HepG2 (cell line): ENCODE data around the gene PLXNB2. TPM values are rescaled to one million over a fixed set of nuclear protein-coding genes. Genes with fewer than 3 reads are reported as not detected.

Experiments
- BRCA1 ChIP-seq: sonication (generic); formaldehyde crosslinking; IDR thresholded peaks from 2 replicates; pipeline ENCODE4 v1.4.0; 2020; ENCODE audit warnings: missing genetic modification reagents
- CREB1 ChIP-seq, 2 experiments: fragments of 450-650 bp in 1 of 2; IDR thresholded peaks; 2 replicates each; pipeline ENCODE4 v1.6.1; 2016 to 2017; ENCODE audit warnings: control low read depth in 1 of 2, mild to moderate bottlenecking in 1 of 2, missing compliant biosample characterization in 1 of 2, missing genetic modification characterization in 1 of 2
- HMG20B ChIP-seq: conservative IDR thresholded peaks from 2 replicates; pipeline ENCODE4 v1.6.1; 2016; ENCODE audit warnings: missing genetic modification reagents, missing compliant biosample characterization
- MTF1 ChIP-seq: sonication (generic); formaldehyde crosslinking; IDR thresholded peaks from 2 replicates; pipeline ENCODE4 v1.5.0; 2020; ENCODE audit warnings: missing genetic modification reagents
- NR3C1 ChIP-seq: sonication (generic); formaldehyde crosslinking; IDR thresholded peaks from 2 replicates; pipeline ENCODE4 v1.4.0; 2020; ENCODE audit warnings: missing genetic modification reagents
- RCOR2 ChIP-seq: IDR thresholded peaks from 2 replicates; pipeline ENCODE4 v1.6.1; 2016; ENCODE audit warnings: missing biosample characterization, missing genetic modification reagents
- SRY ChIP-seq: sonication (generic); formaldehyde crosslinking; IDR thresholded peaks from 2 replicates; pipeline ENCODE4 v1.8.0; 2022; ENCODE audit warnings: mild to moderate bottlenecking, missing genetic modification reagents
- ZNF224 ChIP-seq: sonication (generic); formaldehyde crosslinking; IDR thresholded peaks from 2 replicates; pipeline ENCODE4 v1.5.0; 2020; ENCODE audit warnings: mild to moderate bottlenecking, missing genetic modification reagents
- ZNF263 ChIP-seq: sonication (generic); formaldehyde crosslinking; IDR thresholded peaks from 2 replicates; pipeline ENCODE4 v1.4.0; 2020; ENCODE audit warnings: missing genetic modification reagents
- ZNF382 ChIP-seq: sonication (generic); formaldehyde crosslinking; IDR thresholded peaks from 2 replicates; pipeline ENCODE4 v1.5.0; 2020; ENCODE audit warnings: missing genetic modification reagents, mild to moderate bottlenecking, borderline replicate concordance
- ZNF616 ChIP-seq: sonication (generic); formaldehyde crosslinking; IDR thresholded peaks from 2 replicates; pipeline ENCODE4 v1.5.0; 2020; ENCODE audit warnings: low read depth, mild to moderate bottlenecking, missing genetic modification reagents
- ZSCAN30 ChIP-seq: sonication (generic); formaldehyde crosslinking; IDR thresholded peaks from 2 replicates; pipeline ENCODE4 v1.5.0; 2020; ENCODE audit warnings: mild to moderate bottlenecking, missing genetic modification reagents
- polyA plus RNA-seq, 8 experiments: library from polyadenylated mRNA; depleted of rRNA in 3 of 8; stranded (reverse) in 7 of 8; unstranded in 1 of 8; fragments of >200 nt; fragmentation: Illumina TruSeq in 4 of 8; extraction: Trizol in 4 of 8; gene quantifications; 2 replicates each; pipeline versions ENCODE4 v1.2.1 to v1.2.3, GENCODE V29; 2011 to 2016; ENCODE audit warnings: low read depth in 4 of 8, missing spikeins in 1 of 8, mixed read lengths in 1 of 8; ENCODE audit not compliant: insufficient read depth in 1 of 8
- total RNA-seq, 5 experiments: library from RNA; depleted of rRNA; stranded (reverse); fragments of >200 nt; fragmentation: Illumina TruSeq; extraction: Trizol; gene quantifications; 2 replicates each; pipeline ENCODE4 v1.2.3, GENCODE V29; 2016; ENCODE audit warnings: low read depth in 1 of 5
- TF ChIP-seq, protein P1 (sequence below), 2 experiments: sonication (generic) in 1 of 2; formaldehyde crosslinking in 1 of 2; IDR thresholded peaks; 2 replicates each; pipeline versions ENCODE4 v1.6.1 to v1.9.0; 2014 to 2022; ENCODE audit warnings: antibody characterized with exemption in 1 of 2, borderline replicate concordance in 1 of 2, inconsistent platforms in 1 of 2, low read depth in 1 of 2, missing genetic modification reagents in 1 of 2
- TF ChIP-seq, protein P2 (sequence below): sonication (generic); formaldehyde crosslinking; IDR thresholded peaks from 2 replicates; pipeline ENCODE4 v1.8.0; 2022; ENCODE audit warnings: mild to moderate bottlenecking, missing genetic modification reagents, moderate library complexity
- TF ChIP-seq, protein P3 (sequence below): sonication (generic); formaldehyde crosslinking; IDR thresholded peaks from 2 replicates; pipeline ENCODE4 v1.4.0; 2020; ENCODE audit warnings: low read depth, mild to moderate bottlenecking, missing genetic modification reagents
- TF ChIP-seq, protein P4 (sequence below): sonication (generic); formaldehyde crosslinking; IDR thresholded peaks from 2 replicates; pipeline ENCODE4 v1.4.0; 2020; ENCODE audit warnings: missing genetic modification reagents
- TF ChIP-seq, protein P5 (sequence below): sonication (generic); formaldehyde crosslinking; IDR thresholded peaks from 2 replicates; pipeline ENCODE4 v1.5.0; 2020; ENCODE audit warnings: mild to moderate bottlenecking, missing genetic modification reagents, moderate library complexity

The PLXNB2 gene
- total and polyA plus RNA-seq, 2 of the 13 experiments (the other 11 are each of a cell fraction or from before 2014, with no cell fraction given): 32.6 to 68.9 TPM

DNA sequence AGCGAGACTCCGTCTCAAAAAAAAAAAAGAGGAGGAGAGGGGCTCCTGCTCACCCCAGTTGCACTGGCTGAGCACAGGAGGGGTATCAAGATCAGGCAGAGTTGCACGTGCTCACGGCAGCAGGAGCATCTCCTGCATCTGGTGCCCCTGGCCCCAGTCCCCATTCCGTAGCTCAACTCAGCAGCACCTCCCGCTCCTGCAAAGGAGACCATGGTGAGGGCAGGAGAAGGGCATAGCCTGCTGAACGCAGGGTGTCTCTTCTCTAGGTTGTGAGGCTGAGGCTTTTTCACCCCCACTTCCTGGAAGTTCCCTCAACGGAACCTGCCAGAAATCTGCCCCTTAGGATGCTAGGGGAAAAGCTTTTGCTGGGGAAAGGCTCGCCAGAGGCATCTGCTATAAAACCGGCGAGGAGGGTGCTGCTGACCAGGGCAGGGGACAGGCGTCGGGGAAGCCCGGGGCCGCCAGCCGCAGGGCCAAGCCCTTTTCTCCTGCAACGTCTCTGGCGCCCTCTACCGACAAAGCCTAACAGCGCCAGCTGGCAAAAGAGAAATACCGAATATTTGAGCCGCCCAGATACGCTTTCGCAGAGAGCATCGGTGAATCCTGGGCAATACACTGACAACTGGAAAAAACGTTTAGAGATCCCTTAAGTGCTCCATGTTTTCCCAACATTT lies 34.7 kb upstream of the PLXNB2 start (continued):
- TF ChIP-seq, protein P1, sequence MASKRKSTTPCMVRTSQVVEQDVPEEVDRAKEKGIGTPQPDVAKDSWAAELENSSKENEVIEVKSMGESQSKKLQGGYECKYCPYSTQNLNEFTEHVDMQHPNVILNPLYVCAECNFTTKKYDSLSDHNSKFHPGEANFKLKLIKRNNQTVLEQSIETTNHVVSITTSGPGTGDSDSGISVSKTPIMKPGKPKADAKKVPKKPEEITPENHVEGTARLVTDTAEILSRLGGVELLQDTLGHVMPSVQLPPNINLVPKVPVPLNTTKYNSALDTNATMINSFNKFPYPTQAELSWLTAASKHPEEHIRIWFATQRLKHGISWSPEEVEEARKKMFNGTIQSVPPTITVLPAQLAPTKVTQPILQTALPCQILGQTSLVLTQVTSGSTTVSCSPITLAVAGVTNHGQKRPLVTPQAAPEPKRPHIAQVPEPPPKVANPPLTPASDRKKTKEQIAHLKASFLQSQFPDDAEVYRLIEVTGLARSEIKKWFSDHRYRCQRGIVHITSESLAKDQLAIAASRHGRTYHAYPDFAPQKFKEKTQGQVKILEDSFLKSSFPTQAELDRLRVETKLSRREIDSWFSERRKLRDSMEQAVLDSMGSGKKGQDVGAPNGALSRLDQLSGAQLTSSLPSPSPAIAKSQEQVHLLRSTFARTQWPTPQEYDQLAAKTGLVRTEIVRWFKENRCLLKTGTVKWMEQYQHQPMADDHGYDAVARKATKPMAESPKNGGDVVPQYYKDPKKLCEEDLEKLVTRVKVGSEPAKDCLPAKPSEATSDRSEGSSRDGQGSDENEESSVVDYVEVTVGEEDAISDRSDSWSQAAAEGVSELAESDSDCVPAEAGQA (IDR thresholded peaks at IDR 0.05; ENCODE audit: low read depth): no peak
- TF ChIP-seq, protein P1 (CRISPR knock-in tag; IDR thresholded peaks at IDR 0.05; ENCODE audit: borderline replicate concordance): no peak
- no peak for TF ChIP-seq ZSCAN30 (CRISPR knock-in tag)
- TF ChIP-seq, protein P2, sequence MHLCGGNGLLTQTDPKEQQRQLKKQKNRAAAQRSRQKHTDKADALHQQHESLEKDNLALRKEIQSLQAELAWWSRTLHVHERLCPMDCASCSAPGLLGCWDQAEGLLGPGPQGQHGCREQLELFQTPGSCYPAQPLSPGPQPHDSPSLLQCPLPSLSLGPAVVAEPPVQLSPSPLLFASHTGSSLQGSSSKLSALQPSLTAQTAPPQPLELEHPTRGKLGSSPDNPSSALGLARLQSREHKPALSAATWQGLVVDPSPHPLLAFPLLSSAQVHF: no peak
- TF ChIP-seq, protein P3, sequence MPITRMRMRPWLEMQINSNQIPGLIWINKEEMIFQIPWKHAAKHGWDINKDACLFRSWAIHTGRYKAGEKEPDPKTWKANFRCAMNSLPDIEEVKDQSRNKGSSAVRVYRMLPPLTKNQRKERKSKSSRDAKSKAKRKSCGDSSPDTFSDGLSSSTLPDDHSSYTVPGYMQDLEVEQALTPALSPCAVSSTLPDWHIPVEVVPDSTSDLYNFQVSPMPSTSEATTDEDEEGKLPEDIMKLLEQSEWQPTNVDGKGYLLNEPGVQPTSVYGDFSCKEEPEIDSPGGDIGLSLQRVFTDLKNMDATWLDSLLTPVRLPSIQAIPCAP: no peak
- TF ChIP-seq HMG20B (CRISPR knock-in tag): no peak
- TF ChIP-seq, protein P4, sequence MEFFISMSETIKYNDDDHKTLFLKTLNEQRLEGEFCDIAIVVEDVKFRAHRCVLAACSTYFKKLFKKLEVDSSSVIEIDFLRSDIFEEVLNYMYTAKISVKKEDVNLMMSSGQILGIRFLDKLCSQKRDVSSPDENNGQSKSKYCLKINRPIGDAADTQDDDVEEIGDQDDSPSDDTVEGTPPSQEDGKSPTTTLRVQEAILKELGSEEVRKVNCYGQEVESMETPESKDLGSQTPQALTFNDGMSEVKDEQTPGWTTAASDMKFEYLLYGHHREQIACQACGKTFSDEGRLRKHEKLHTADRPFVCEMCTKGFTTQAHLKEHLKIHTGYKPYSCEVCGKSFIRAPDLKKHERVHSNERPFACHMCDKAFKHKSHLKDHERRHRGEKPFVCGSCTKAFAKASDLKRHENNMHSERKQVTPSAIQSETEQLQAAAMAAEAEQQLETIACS (CRISPR knock-in tag): peak; percentile 43
- no peak for TF ChIP-seq NR3C1 (CRISPR knock-in tag)
- TF ChIP-seq ZNF224: no peak
- TF ChIP-seq ZNF263: no peak
- no peak for TF ChIP-seq ZNF616
- TF ChIP-seq, protein P5, sequence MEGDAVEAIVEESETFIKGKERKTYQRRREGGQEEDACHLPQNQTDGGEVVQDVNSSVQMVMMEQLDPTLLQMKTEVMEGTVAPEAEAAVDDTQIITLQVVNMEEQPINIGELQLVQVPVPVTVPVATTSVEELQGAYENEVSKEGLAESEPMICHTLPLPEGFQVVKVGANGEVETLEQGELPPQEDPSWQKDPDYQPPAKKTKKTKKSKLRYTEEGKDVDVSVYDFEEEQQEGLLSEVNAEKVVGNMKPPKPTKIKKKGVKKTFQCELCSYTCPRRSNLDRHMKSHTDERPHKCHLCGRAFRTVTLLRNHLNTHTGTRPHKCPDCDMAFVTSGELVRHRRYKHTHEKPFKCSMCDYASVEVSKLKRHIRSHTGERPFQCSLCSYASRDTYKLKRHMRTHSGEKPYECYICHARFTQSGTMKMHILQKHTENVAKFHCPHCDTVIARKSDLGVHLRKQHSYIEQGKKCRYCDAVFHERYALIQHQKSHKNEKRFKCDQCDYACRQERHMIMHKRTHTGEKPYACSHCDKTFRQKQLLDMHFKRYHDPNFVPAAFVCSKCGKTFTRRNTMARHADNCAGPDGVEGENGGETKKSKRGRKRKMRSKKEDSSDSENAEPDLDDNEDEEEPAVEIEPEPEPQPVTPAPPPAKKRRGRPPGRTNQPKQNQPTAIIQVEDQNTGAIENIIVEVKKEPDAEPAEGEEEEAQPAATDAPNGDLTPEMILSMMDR: peak; percentile 93
- no peak for TF ChIP-seq BRCA1
- TF ChIP-seq SRY (CRISPR knock-in tag): no peak
- no peak for TF ChIP-seq RCOR2 (CRISPR knock-in tag)
- TF ChIP-seq ZNF382: no peak
- TF ChIP-seq MTF1 (CRISPR knock-in tag): no peak
- TF ChIP-seq CREB1 (IDR thresholded peaks at IDR 0.05): no peak
- TF ChIP-seq CREB1 (CRISPR knock-in tag; IDR thresholded peaks at IDR 0.05): no peak
